Osteoblast (primary cell): Measurements from ENCODE around the gene PLXNA4. TPM values are rescaled to one million over a fixed set of nuclear protein-coding genes. Genes with fewer than 3 reads are reported as not detected.

Experiments
- DNase-seq: peaks from one replicate; pipeline ENCODE4 v3.0.0; 2011; ENCODE audit warnings: low spot score, mixed read lengths; ENCODE audit not compliant: insufficient read length; ENCODE audit errors: missing footprints
- H2AFZ ChIP-seq: 2 replicates; pipeline ENCODE4 v1.6.0; 2011; ENCODE audit warnings: mild to moderate bottlenecking, low read length
- H3K27ac ChIP-seq: 2 replicates; pipeline ENCODE4 v1.5.1; 2011; ENCODE audit warnings: mild to moderate bottlenecking, low read depth, low read length, moderate library complexity
- H3K27me3 ChIP-seq: 2 replicates; pipeline ENCODE4 v1.6.0; 2012; ENCODE audit warnings: mild to moderate bottlenecking, control low read depth, inconsistent platforms, low read length, moderate library complexity; ENCODE audit not compliant: insufficient read depth
- H3K36me3 ChIP-seq: 2 replicates; pipeline ENCODE4 v1.5.1; 2011; ENCODE audit warnings: mild to moderate bottlenecking, low read length, control low read depth, moderate library complexity; ENCODE audit not compliant: insufficient read depth
- H3K4me1 ChIP-seq: 2 replicates; pipeline ENCODE4 v1.5.1; 2011; ENCODE audit warnings: mild to moderate bottlenecking, low read length, control low read depth, moderate library complexity; ENCODE audit not compliant: insufficient read depth
- H3K4me2 ChIP-seq: 2 replicates; pipeline ENCODE4 v1.6.0; 2011; ENCODE audit warnings: mild to moderate bottlenecking, low read length; ENCODE audit not compliant: insufficient read depth
- H3K4me3 ChIP-seq: fragments of 200-600 bp; sonication (generic); 3 replicates; pipeline ENCODE4 v1.5.1; 2012; ENCODE audit warnings: mild to moderate bottlenecking, low read length, inconsistent platforms; ENCODE audit not compliant: insufficient read depth
- H3K79me2 ChIP-seq: 2 replicates; pipeline ENCODE4 v1.6.0; 2012; ENCODE audit warnings: mild to moderate bottlenecking, low read length, control low read depth, inconsistent platforms; ENCODE audit not compliant: insufficient read depth
- H3K9me3 ChIP-seq: 2 replicates; pipeline ENCODE4 v1.5.1; 2011; ENCODE audit warnings: low read depth, low read length, control low read depth
- H4K20me1 ChIP-seq: 2 replicates; pipeline ENCODE4 v1.6.0; 2012; ENCODE audit warnings: mild to moderate bottlenecking, low read length, control low read depth; ENCODE audit not compliant: insufficient read depth
- total RNA-seq: library from RNA; depleted of rRNA; stranded (reverse); fragments of >200 nt; gene quantifications from 2 replicates; pipeline ENCODE4 v1.2.3, GENCODE V29; 2012
- TF ChIP-seq, protein P1 (sequence below): IDR thresholded peaks from 2 replicates; pipeline ENCODE4 v1.5.1; 2011; ENCODE audit warnings: mild to moderate bottlenecking, low read depth, low read length, moderate library complexity; ENCODE audit errors: extremely low read depth

The PLXNA4 gene
- total RNA-seq, 1 donor, result 4.3 TPM

DNA sequence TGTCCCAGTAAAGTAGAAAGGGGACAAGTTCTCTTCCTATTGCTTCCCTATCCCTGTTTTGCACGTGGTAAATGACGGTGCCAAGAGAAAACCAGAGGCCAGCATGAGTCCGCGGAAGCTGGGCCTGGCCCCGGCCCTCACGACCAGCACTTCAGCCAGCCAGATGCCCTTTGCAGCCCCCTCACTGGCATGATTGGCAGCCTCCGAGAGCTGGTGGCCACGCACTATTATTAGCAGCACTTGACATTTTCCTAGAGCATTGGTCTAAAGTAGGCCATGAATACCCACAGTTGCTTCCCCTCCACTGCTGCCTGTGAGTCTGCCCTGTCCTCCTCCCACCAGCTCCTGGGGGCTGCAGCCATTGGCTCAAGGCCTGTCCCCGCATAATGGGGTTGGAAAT is 369.1 kb downstream of the PLXNA4 start:
- Histone ChIP-seq H3K36me3 (no peaks in the 10 kb centered on the region), H3K27me3 (no peaks in the 10 kb centered on the region), H3K9me3 (no peaks in the 10 kb centered on the region), H3K4me3 (no peak overlapping the region), H3K79me2 (no peaks in the 10 kb centered on the region), H2AFZ (no peak overlapping the region), H3K4me2 (no peak overlapping the region), H3K27ac (no peak overlapping the region), H3K4me1 (no peaks in the 10 kb centered on the region), H4K20me1 (no peaks in the 10 kb centered on the region)
- no peak for DNase-seq
- TF ChIP-seq, protein P1, sequence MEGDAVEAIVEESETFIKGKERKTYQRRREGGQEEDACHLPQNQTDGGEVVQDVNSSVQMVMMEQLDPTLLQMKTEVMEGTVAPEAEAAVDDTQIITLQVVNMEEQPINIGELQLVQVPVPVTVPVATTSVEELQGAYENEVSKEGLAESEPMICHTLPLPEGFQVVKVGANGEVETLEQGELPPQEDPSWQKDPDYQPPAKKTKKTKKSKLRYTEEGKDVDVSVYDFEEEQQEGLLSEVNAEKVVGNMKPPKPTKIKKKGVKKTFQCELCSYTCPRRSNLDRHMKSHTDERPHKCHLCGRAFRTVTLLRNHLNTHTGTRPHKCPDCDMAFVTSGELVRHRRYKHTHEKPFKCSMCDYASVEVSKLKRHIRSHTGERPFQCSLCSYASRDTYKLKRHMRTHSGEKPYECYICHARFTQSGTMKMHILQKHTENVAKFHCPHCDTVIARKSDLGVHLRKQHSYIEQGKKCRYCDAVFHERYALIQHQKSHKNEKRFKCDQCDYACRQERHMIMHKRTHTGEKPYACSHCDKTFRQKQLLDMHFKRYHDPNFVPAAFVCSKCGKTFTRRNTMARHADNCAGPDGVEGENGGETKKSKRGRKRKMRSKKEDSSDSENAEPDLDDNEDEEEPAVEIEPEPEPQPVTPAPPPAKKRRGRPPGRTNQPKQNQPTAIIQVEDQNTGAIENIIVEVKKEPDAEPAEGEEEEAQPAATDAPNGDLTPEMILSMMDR, result no peak

- TF ChIP-seq, protein P1, result no peak
- no peaks in the 10 kb centered on the region for H3K9me3 ChIP-seq
Observed at GRCh38 chr7:132206594-132206993, 369.7 kb downstream of the PLXNA4 start.

DNA sequence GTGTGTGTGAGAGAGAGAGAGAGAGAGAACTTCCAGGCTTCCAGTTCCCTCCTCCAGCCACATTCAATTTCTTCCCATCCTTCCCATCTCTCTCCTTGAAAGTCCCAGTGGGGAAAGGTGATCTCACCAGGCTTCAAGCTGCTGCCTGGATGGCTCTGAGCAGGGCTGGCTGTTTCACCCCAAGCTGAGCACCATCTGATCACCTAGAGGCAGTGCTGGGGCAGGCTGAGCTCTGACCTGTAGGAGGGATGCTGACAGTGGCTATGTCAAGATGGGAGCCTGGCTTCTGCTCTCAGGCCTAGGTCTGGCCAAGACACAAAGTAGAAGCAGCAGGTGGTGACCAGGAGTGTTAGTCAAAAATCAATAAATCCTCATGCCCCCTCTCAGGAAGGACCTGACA is 370.8 kb downstream of the PLXNA4 start:
- H3K9me3 ChIP-seq, result no peaks in the 10 kb centered on the region
- H2AFZ ChIP-seq, result no peak overlapping the region
- TF ChIP-seq, protein P1, result no peak

More at GRCh38 chr7:132206594-132206993, 369.7 kb downstream of the PLXNA4 start:
- H3K4me2 ChIP-seq, result no peak overlapping the region
- no peak for DNase-seq
- H3K27ac ChIP-seq, result no peak overlapping the region
- H2AFZ ChIP-seq, result no peak overlapping the region
- no peak overlapping the region for H3K4me3 ChIP-seq
- H3K4me1 ChIP-seq, result no peaks in the 10 kb centered on the region
- H3K27me3 ChIP-seq, result no peaks in the 10 kb centered on the region
- H4K20me1 ChIP-seq, result no peaks in the 10 kb centered on the region
- H3K79me2 ChIP-seq, result no peaks in the 10 kb centered on the region
- H3K36me3 ChIP-seq, result no peaks in the 10 kb centered on the region

GRCh38 chr7:132203021-132203420 is 373.2 kb downstream of the PLXNA4 start:
- H3K4me3 ChIP-seq, result no peak overlapping the region
- no peaks in the 10 kb centered on the region for H3K79me2 ChIP-seq
- no peak overlapping the region for H2AFZ ChIP-seq
- TF ChIP-seq, protein P1, result no peak
- no peaks in the 10 kb centered on the region for H3K27me3 ChIP-seq
- no peaks in the 10 kb centered on the region for H4K20me1 ChIP-seq
- H3K4me1 ChIP-seq, result no peaks in the 10 kb centered on the region
- no peak for DNase-seq
- H3K36me3 ChIP-seq, result no peaks in the 10 kb centered on the region
- H3K9me3 ChIP-seq, result no peaks in the 10 kb centered on the region
- H3K4me2 ChIP-seq, result no peak overlapping the region
- no peak overlapping the region for H3K27ac ChIP-seq

More for the DNA sequence above, 370.8 kb downstream of the PLXNA4 start:
- no peak overlapping the region for H3K4me2 ChIP-seq
- H3K27ac ChIP-seq, result no peak overlapping the region
- no peak for DNase-seq
- no peaks in the 10 kb centered on the region for H3K79me2 ChIP-seq
- H3K27me3 ChIP-seq, result no peaks in the 10 kb centered on the region
- H3K4me3 ChIP-seq, result no peak overlapping the region
- no peaks in the 10 kb centered on the region for H3K4me1 ChIP-seq
- no peaks in the 10 kb centered on the region for H3K36me3 ChIP-seq
- H4K20me1 ChIP-seq, result no peaks in the 10 kb centered on the region
